Glomerular endothelial cell (primary cell): ENCODE data around the gene NMNAT2. TPM values are rescaled to one million over a fixed set of nuclear protein-coding genes. Genes with fewer than 3 reads are reported as not detected.
"Not testable (repeated sequence)": the region's sequence is repeated elsewhere in the genome, so short reads cannot be mapped to it uniquely, and the experiment has no call there.

Source experiments
- DNase-seq: peaks from one replicate; pipeline ENCODE4 v3.0.0-alpha.2; 2011; ENCODE audit warnings: low read depth, low spot score; ENCODE audit errors: extremely low read depth
- total RNA-seq: library from RNA; depleted of rRNA; stranded (reverse); fragments of >200 nt; gene quantifications from 2 replicates; pipeline ENCODE4 v1.2.3, GENCODE V29; 2015

The NMNAT2 gene
- total RNA-seq, 1 donor from 2014 or later = 0.23 TPM

DNA sequence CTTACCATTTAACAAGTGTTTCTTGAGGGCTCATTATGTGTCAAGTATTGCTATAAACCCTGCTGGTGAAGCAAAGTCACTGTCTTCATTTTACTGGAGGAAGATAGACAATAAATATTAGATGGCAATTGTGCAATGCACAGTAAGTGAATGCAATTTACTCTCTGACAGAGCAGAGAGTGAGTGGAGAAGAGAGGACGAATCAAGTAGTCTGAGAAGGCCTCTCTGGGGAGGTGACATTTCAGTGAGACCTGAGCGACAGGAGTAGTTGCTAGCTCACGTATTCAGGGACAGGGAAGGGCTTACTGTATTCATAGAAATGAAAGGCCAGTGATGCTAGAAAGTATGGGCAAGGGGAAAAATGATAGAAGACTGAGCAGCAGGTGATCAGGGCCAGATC, 1.2 kb upstream of the NMNAT2 start:
- no peak for DNase-seq

DNA sequence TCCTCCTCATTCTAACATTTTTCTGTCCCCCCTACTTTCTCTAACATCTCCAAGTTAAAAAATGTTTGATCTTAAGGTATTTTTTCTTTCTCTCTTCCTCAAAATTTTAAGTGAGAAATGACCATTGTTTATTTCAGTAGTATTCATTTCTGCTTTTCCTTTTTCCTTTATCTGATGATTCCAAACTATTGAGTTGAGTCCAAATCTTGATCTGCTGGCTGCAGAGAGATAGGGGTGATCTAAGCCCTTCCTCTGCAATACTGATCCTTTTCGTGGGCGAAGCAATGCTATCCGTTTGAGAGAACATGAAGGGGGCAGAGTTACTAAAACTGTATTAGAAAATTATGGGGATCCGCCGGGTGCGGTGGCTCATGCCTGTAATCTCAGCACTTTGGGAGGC, 516 bp upstream of the NMNAT2 start:
- DNase-seq = no peak

DNA sequence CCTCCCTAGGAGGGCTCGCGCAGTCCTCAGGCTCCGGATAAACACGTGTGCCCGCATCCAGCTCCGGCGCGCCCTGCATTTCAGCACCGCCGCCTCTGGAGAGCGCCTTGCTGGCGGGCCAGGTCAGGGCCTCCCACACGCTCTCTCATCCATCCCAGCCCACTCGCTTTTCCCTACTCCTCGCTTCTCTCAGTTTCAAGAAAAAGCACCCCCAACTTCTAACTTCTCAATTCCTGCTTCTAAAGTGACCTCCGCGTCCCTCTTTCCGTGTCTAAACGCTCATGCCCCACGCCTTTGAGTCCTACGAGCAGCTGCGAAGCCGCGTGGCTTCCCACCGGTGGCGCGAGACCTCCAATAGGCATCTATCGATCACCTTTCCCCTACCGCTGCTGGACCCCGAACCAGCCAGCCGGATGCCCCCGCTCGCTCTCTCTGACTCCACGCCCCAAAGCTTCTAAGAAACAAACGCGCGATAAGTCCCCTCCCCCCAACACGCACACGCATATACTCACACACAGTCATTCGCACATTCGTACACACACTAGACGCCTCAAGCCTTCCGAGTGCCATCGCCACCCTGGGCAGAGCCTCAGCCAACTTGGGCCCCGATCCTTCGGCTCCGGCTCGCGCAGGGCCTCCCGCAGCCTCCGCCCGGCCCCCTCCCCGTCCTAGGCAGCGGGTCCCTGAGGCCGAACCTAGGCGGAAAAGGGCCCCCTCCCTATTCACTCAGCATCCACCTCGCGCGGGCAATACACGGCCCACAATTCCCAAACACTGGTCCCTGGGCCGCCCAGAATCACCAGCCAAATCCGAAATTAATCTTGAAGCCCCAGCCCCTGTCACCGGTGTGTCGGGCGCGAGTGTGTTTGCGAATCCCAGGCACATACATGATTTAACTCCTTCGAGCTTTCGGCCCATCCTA, 1.1 kb downstream of the NMNAT2 start:
- DNase-seq = no peak

DNA sequence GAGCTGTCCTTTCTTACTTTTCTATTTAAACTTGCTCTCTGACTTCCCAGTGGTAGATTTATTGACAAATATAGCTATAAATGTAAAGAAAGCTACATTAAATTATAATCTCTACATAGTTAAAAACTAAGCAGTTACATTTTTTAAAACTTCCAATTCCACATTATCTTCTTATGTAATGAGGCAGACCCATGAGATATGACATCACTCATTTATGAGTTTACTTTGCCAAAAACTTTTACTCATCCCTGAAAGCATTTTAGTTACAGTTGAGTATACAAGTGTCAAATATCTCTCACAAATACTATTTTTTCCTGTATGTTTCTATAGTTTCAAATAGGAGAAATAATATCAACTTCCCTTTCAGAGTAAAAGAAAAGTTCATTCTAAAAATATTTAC, 3.8 kb downstream of the NMNAT2 start:
- no peak for DNase-seq

DNA sequence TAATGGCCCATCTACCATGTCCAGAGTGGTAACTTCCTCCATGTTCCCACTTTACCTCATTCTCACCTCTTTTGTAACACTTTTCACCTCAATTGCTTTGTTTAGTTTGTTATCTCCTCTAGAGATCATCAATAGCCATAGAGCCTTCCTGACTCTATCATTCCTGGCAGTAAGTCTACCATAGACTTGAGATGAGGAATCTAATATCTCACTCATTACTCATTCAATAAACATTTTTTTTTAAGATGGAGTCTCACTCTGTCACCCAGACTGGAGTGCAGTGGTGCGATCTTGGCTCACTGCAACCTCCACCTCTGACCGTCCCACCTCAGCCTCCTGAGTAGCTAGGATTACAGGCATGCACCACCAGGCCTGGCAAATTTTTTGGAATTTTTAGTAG, 7.1 kb downstream of the NMNAT2 start:
- no peak for DNase-seq

GRCh38 chr1:183407961-183408360, 10.2 kb downstream of the NMNAT2 start:
- no peak for DNase-seq

DNA sequence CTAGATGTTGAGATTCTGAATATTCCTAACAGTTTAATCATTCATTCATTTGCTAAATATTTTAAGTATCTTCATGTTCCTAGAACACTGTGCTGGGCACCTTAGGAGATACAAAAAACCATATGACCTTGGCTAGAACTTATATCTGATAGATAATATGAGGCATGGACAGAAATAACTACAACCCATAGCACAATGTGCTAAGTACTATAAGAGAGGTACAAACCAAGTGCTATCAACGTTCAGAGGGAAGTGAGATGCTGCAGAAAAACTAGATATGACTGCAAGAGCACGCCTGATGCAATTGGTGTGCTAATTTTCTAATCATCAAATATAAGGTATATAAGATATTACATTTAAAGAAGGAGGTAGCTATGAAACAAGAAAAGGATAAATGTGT, 10.7 kb downstream of the NMNAT2 start:
- no peak for DNase-seq

GRCh38 chr1:183404476-183404875, 13.7 kb downstream of the NMNAT2 start:
- DNase-seq = no peak

- DNase-seq = no peak
Observed at GRCh38 chr1:183403498-183403897, 14.7 kb downstream of the NMNAT2 start.

GRCh38 chr1:183401565-183401964, 16.6 kb downstream of the NMNAT2 start:
- DNase-seq = not testable (repeated sequence)

DNA sequence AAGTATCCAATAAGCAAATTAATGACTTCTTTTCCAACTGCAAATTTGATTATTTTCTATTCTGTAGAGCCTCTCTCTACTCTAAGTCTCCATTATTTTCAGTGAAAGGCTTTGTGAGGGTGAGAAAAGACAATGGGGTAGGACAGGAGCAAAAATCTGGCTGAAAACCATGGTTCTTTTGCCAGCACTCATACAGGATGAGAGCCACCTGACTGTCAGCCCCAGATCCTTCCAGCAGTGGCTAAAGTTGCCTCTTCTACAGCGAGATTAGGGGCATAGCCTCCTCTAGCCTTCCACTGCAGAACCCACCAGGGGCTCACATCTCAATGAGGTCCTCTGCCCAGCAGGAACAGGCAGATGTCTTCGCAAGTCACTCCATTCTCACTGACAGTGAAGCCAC, 23.7 kb downstream of the NMNAT2 start:
- no peak for DNase-seq

DNA sequence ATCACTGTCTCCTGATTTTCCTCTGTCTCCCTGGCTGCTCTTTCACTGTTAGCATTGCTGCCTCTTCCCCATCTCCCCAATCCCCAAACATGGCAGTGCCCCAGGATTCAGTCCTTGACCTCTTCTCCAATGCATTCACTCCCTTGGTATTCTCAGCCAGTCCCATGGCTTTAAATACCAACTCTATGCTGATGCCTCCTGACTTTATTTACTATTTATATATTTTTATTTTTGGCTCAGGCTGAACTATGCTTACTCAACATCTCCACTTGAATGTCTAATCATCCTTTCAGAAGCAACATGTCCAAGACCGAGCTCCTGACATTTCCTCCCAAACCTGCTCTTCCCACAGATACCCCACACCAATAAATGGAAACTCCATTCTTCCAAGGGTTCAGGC, 26.3 kb downstream of the NMNAT2 start:
- no peak for DNase-seq

GRCh38 chr1:183390561-183390960, 27.6 kb downstream of the NMNAT2 start:
- no peak for DNase-seq

GRCh38 chr1:183388735-183389134, 29.4 kb downstream of the NMNAT2 start:
- no peak for DNase-seq

DNA sequence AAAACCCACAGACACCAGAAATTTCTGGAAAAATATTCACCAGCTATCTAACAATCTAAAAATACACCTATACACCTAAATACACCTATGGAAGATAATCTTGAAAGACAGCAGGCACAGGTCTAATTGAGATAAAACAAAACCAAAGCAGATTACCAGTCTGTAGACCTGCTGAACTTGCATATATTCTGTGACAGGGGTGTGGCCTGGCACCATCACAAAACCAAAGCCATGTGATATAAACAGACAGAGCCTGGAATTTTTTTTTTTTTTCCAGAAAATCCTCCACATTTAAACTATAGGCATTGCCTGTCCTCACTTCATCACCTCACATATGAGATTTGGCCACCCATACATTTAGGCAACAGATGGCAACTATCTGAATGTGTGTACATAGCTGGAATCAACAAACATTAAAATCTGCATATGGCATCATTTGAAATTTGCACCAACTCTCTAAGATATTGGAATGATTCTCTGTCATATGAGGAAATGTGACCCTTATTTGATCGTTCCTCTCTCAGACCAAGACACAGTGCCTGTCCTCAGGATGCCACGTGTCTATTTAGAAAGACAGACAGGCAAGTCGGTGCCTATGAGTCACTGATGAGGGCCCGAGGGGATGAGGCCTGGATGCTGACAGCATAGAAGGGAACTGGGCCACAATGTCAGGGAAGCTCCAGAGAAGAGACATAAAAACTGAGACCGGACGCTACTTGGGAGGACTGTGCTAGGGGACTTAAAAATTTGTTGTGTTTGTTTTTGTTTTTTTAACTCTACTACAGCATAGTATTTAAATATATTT, 32.6 kb downstream of the NMNAT2 start:
- no peak for DNase-seq

DNA sequence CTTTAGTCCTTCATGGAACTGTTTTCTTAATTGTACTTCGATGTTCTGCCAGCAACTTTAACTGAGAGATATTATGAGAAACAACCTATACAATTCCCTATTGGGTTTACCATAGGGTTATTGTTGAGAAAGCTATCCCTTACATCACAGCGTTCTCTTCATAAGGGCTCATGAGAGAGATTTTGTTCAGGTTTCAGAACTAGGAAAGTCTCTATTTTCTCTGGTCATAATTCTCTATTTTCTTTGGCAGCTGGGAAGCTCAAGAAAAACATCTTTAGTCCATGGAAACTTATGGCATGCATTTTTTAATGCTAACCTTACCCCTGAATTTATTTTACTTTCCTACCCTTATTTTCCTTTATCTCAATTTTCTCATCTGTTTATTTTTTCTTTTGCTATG, 38.2 kb downstream of the NMNAT2 start:
- no peak for DNase-seq

DNA sequence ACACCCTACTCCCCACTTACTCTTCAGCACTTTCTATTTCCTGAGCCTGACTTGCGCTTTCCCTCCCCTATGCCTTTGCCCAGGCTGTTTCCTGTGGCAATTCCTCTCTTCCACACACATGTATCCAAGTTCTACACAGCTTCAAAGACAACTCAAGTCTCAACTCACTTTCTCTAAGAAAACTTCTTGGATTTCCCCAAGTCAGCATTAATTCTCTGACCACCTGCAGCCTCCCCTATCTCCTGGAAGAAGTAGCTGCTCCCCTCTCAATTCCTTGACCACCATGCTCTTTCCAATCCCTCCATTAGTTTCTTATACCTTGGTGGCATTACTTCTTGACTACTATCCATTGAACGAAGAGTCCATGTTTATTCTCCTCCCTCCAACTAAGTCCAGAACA, 42.8 kb downstream of the NMNAT2 start:
- no peak for DNase-seq

DNA sequence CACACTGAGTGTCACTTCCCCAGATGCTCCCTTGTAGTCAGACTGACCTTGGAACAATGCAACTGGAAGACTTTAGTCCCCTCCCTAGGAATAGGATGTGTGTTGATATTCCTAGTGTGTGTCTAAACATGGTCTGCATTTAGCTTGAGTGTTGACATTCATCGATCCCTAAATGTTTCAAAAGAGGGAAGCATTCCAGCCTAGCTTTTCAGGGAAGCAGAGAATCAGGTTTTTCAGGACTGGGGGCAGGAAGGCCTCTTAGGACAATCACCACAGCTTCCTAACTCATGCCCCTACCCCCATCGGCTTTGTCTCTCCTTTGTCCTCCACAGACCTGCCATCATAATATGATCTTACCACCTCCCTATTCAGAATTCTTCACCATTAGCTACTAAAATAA, 43.4 kb downstream of the NMNAT2 start:
- DNase-seq = no peak

DNA sequence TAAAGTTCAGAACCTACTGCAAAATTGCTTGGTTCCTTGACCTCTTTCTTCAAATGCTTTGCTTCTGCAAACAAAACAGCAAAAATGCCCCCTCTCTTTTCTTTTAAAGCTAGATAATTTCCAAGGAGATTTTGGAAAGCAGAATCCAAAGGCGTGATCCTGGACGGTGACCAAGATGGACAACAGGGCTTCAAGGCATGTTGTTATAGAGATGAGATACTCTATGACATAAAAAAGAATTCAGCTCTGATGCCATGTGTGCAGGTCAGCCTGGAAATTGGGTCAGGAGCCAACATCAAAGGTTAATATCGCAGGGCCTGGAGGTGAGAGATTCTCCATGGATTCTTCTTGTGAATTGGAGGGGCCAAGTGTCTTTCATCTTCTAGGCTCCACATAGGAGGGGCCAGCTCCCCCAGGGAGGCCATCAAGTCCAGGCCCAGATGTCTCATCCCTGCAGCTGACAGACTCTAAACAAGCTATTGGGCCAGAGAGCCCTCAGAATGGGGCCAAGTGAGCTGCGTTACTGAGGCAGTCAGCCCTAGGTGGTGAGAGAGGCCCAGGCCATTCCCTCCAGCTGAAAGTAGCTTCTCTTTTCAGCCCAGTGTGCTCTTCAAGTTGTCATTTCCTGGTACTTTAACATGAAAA, 45.5 kb downstream of the NMNAT2 start:
- no peak for DNase-seq

GRCh38 chr1:183370399-183371058, 47.7 kb downstream of the NMNAT2 start:
- DNase-seq = no peak
